HepG2 (cell line): ENCODE measurements around the gene ARL5A. TPM values are rescaled to one million over a fixed set of nuclear protein-coding genes. Genes with fewer than 3 reads are reported as not detected.

Source experiments
- AHR ChIP-seq: IDR thresholded peaks from 2 replicates; pipeline ENCODE4 v1.6.1; 2018; ENCODE audit warnings: missing genetic modification reagents, missing compliant biosample characterization
- ARID2 ChIP-seq: sonication (generic); formaldehyde crosslinking; IDR thresholded peaks from 2 replicates; pipeline ENCODE4 v1.8.1; 2022; ENCODE audit warnings: mild to moderate bottlenecking, missing genetic modification reagents, borderline replicate concordance
- CHD4 ChIP-seq: fragments of 200-600 bp; sonication (generic); IDR thresholded peaks from 2 replicates; pipeline ENCODE4 v1.7.0; 2017; ENCODE audit warnings: mild to moderate bottlenecking, low read length, borderline replicate concordance
- DNMT3B ChIP-seq: conservative IDR thresholded peaks from 2 replicates; pipeline ENCODE4 v1.6.1; 2016; ENCODE audit warnings: missing biosample characterization, control low read depth
- EZH2 ChIP-seq: conservative IDR thresholded peaks from 2 replicates; pipeline ENCODE4 v1.6.1; 2012; ENCODE audit warnings: mild to moderate bottlenecking, low read depth, low read length, moderate library complexity
- IRX3 ChIP-seq: sonication (generic); formaldehyde crosslinking; IDR thresholded peaks from 2 replicates; pipeline ENCODE4 v1.8.1; 2023; ENCODE audit warnings: mild to moderate bottlenecking, low read depth, missing genetic modification reagents, borderline replicate concordance
- KLF15 ChIP-seq: sonication (generic); formaldehyde crosslinking; IDR thresholded peaks from 2 replicates; pipeline ENCODE4 v1.8.1; 2023; ENCODE audit warnings: borderline replicate concordance, mild to moderate bottlenecking, inconsistent platforms, missing genetic modification reagents, mixed read lengths
- MEF2D ChIP-seq: sonication (generic); formaldehyde crosslinking; IDR thresholded peaks from 2 replicates; pipeline ENCODE4 v1.5.1; 2020; ENCODE audit warnings: mild to moderate bottlenecking, missing genetic modification reagents
- PAX8 ChIP-seq: sonication (generic); formaldehyde crosslinking; IDR thresholded peaks from 2 replicates; pipeline ENCODE4 v1.8.0; 2022; ENCODE audit warnings: mild to moderate bottlenecking, missing genetic modification reagents, borderline replicate concordance
- SMAD9 ChIP-seq: sonication (generic); formaldehyde crosslinking; IDR thresholded peaks from 2 replicates; pipeline ENCODE4 v1.5.1; 2020; ENCODE audit warnings: mild to moderate bottlenecking, missing genetic modification reagents
- SMARCC2 ChIP-seq: fragments of 450-650 bp; IDR thresholded peaks from 2 replicates; pipeline ENCODE4 v1.6.1; 2017; ENCODE audit warnings: antibody characterized with exemption, mild to moderate bottlenecking
- SYNCRIP ChIP-seq: fragments of 200-400 bp; formaldehyde crosslinking; IDR thresholded peaks from 2 replicates; pipeline ENCODE4 v1.6.1; 2018; ENCODE audit warnings: mild to moderate bottlenecking, low read depth, low read length; ENCODE audit not compliant: insufficient read depth
- TARDBP ChIP-seq: sonication (generic); formaldehyde crosslinking; IDR thresholded peaks from 2 replicates; pipeline ENCODE4 v1.8.0; 2022; ENCODE audit warnings: mild to moderate bottlenecking, missing genetic modification reagents
- TFDP1 ChIP-seq: IDR thresholded peaks from 2 replicates; pipeline ENCODE4 v1.6.1; 2016; ENCODE audit warnings: missing compliant biosample characterization, missing genetic modification reagents, borderline replicate concordance
- ZFP1 ChIP-seq: IDR thresholded peaks from 2 replicates; pipeline ENCODE4 v1.6.1; 2016
- ZFP62 ChIP-seq: sonication (generic); formaldehyde crosslinking; IDR thresholded peaks from 2 replicates; pipeline ENCODE4 v1.4.0; 2020; ENCODE audit warnings: missing genetic modification reagents
- ZNF556 ChIP-seq: sonication (generic); formaldehyde crosslinking; IDR thresholded peaks from 2 replicates; pipeline ENCODE4 v1.4.0; 2020; ENCODE audit warnings: mild to moderate bottlenecking, missing genetic modification reagents, borderline replicate concordance
- ZNF569 ChIP-seq: sonication (generic); formaldehyde crosslinking; IDR thresholded peaks from 2 replicates; pipeline ENCODE4 v1.5.0; 2020; ENCODE audit warnings: mild to moderate bottlenecking, missing genetic modification reagents, moderate library complexity, borderline replicate concordance
- ZNF589 ChIP-seq: sonication (generic); formaldehyde crosslinking; conservative IDR thresholded peaks from 2 replicates; pipeline ENCODE4 v1.8.0; 2022; ENCODE audit warnings: mild to moderate bottlenecking, moderate library complexity, missing genetic modification reagents
- ZNF644 ChIP-seq: IDR thresholded peaks from 2 replicates; pipeline ENCODE4 v1.6.1; 2016; ENCODE audit warnings: low read depth
- ZNF768 ChIP-seq: sonication (generic); formaldehyde crosslinking; IDR thresholded peaks from 2 replicates; pipeline ENCODE4 v1.4.0; 2020; ENCODE audit warnings: missing genetic modification reagents
- ZSCAN25 ChIP-seq: sonication (generic); formaldehyde crosslinking; IDR thresholded peaks from 2 replicates; pipeline ENCODE4 v1.8.0; 2022; ENCODE audit warnings: mild to moderate bottlenecking, missing genetic modification reagents
- polyA plus RNA-seq, 8 experiments: library from polyadenylated mRNA; depleted of rRNA in 3 of 8; stranded (reverse) in 7 of 8; unstranded in 1 of 8; fragments of >200 nt; fragmentation: Illumina TruSeq in 4 of 8; extraction: Trizol in 4 of 8; gene quantifications; 2 replicates each; pipeline versions ENCODE4 v1.2.1 to v1.2.3, GENCODE V29; 2011 to 2016; ENCODE audit warnings: low read depth in 4 of 8, missing spikeins in 1 of 8, mixed read lengths in 1 of 8; ENCODE audit not compliant: insufficient read depth in 1 of 8
- total RNA-seq, 5 experiments: library from RNA; depleted of rRNA; stranded (reverse); fragments of >200 nt; fragmentation: Illumina TruSeq; extraction: Trizol; gene quantifications; 2 replicates each; pipeline ENCODE4 v1.2.3, GENCODE V29; 2016; ENCODE audit warnings: low read depth in 1 of 5
- TF ChIP-seq, protein P1 (sequence below): IDR thresholded peaks from 2 replicates; pipeline ENCODE4 v1.6.1; 2016; ENCODE audit warnings: missing biosample characterization, missing genetic modification reagents, low read depth
- TF ChIP-seq, protein P2 (sequence below): sonication (generic); formaldehyde crosslinking; IDR thresholded peaks from 2 replicates; pipeline ENCODE4 v1.4.0; 2020; ENCODE audit warnings: mild to moderate bottlenecking, missing genetic modification reagents
- TF ChIP-seq, protein P3 (sequence below): sonication (generic); formaldehyde crosslinking; IDR thresholded peaks from 2 replicates; pipeline ENCODE4 v1.5.0; 2020; ENCODE audit warnings: mild to moderate bottlenecking, missing genetic modification reagents, borderline replicate concordance

Gene ARL5A
- total and polyA plus RNA-seq, 2 of the 13 experiments (the other 11 are each of a cell fraction or from before 2014, with no cell fraction given) = 47.5 to 149 TPM

GRCh38 chr2:151828143-151828889 is at the start of gene ARL5A (continued):
- TF ChIP-seq TFDP1 (CRISPR knock-in tag) (peak; percentile 93), ZFP1 (CRISPR knock-in tag) (peak; percentile 58; the same call in 1 of the 2 replicates), KLF15 (CRISPR knock-in tag) (peak; percentile 64; the same call in 1 of the 2 replicates), DNMT3B (CRISPR knock-in tag) (0 out of 2 replicates have a peak, but pooled peaks have one; percentile 4), SYNCRIP (no peak), ZFP62 (no peak), SMAD9 (CRISPR knock-in tag) (peak; percentile 85; the same call in 1 of the 2 replicates), ZNF768 (peak; percentile 68; the same call in 1 of the 2 replicates), CHD4 (0 out of 2 replicates have a peak, but pooled peaks have one; percentile 2), TARDBP (CRISPR knock-in tag) (peak; percentile 70; the same call in 1 of the 2 replicates), SMARCC2 (no peak), ZNF644 (CRISPR knock-in tag) (no peak; the same call in 1 of the 2 replicates), ARID2 (CRISPR knock-in tag) (no peak), AHR (0 out of 2 replicates have a peak, but pooled peaks have one; percentile 5), MEF2D (CRISPR knock-in tag) (no peak), EZH2 (no peak), ZSCAN25 (peak; percentile 43; the same call in 1 of the 2 replicates), ZNF589 (CRISPR knock-in tag) (no peak; the same call in 1 of the 2 replicates), PAX8 (CRISPR knock-in tag) (no peak; the same call in 1 of the 2 replicates), ZNF569 (CRISPR knock-in tag) (no peak), ZNF556 (CRISPR knock-in tag) (peak; percentile 84; the same call in 1 of the 2 replicates), IRX3 (CRISPR knock-in tag) (peak; percentile 94; the same call in 1 of the 2 replicates)
- TF ChIP-seq, protein P1, sequence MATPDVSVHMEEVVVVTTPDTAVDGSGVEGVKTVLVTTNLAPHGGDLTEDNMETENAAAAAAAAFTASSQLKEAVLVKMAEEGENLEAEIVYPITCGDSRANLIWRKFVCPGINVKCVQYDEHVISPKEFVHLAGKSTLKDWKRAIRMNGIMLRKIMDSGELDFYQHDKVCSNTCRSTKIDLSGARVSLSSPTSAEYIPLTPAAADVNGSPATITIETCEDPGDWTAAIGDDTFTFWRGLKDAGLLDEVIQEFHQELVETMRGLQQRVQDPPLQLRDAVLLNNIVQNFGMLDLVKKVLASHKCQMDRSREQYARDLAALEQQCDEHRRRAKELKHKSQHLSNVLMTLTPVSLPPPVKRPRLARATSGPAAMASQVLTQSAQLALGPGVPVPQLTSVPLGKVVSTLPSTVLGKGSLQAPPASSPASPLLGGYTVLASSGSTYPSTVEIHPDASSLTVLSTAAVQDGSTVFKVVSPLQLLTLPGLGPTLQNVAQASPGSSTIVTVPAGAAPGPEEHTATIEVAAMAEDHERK (CRISPR knock-in tag) = no peak
- TF ChIP-seq, protein P2, sequence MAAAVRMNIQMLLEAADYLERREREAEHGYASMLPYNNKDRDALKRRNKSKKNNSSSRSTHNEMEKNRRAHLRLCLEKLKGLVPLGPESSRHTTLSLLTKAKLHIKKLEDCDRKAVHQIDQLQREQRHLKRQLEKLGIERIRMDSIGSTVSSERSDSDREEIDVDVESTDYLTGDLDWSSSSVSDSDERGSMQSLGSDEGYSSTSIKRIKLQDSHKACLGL (CRISPR knock-in tag) = peak; percentile 88
- TF ChIP-seq, protein P3, sequence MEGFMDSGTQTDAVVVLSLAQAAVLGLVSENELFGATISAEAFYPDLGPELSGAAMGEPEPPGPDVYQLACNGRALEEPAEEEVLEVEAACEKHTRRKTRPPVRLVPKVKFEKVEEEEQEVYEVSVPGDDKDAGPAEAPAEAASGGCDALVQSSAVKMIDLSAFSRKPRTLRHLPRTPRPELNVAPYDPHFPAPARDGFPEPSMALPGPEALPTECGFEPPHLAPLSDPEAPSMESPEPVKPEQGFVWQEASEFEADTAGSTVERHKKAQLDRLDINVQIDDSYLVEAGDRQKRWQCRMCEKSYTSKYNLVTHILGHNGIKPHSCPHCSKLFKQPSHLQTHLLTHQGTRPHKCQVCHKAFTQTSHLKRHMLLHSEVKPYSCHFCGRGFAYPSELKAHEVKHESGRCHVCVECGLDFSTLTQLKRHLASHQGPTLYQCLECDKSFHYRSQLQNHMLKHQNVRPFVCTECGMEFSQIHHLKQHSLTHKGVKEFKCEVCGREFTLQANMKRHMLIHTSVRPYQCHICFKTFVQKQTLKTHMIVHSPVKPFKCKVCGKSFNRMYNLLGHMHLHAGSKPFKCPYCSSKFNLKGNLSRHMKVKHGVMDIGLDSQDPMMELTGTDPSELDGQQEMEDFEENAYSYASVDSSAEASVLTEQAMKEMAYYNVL = peak; percentile 67; the same call in 1 of the 2 replicates
